Gastroesophageal sphincter (tissue), 4 donors: ENCODE results near the gene SYNE1. TPM values are rescaled to one million over a fixed set of nuclear protein-coding genes. Genes with fewer than 3 reads are reported as not detected.

Experiments used
- ATAC-seq: fragments of 150-250 bp; one replicate; pipeline ENCODE4 v1.9.1; 2016; ENCODE audit warnings: mild to moderate bottlenecking, moderate library complexity
- H3K27ac ChIP-seq, 4 donors: fragments of 200-600 bp; sonication (generic) in 3 of 4; 1 replicate in 3 of 4; 2 replicates in 1 of 4; pipeline ENCODE4 v1.5.1; 2016 to 2019
- H3K27me3 ChIP-seq: fragments of 200-600 bp; sonication (generic); one replicate; pipeline ENCODE4 v1.5.1; 2019
- H3K36me3 ChIP-seq, 2 donors: fragments of 200-600 bp; sonication (generic); one replicate each; pipeline ENCODE4 v1.5.1; 2019; ENCODE audit warnings: control low read depth in 1 of 2
- H3K4me1 ChIP-seq, 3 donors: fragments of 200-600 bp; sonication (generic); 1 replicate in 2 of 3; 2 replicates in 1 of 3; pipeline ENCODE4 v1.5.1; 2016 to 2019; ENCODE audit warnings: control low read depth in 2 of 3
- H3K4me3 ChIP-seq, 2 donors: fragments of 200-600 bp; sonication (generic); one replicate each; pipeline ENCODE4 v1.5.1; 2019; ENCODE audit warnings: mild to moderate bottlenecking in 1 of 2, moderate library complexity in 1 of 2
- H3K9me3 ChIP-seq, 3 donors: fragments of 200-600 bp; sonication (generic); one replicate each; pipeline ENCODE4 v1.5.1; 2017 to 2019; ENCODE audit warnings: control low read depth in 2 of 3
- EP300 ChIP-seq: sonication (generic); formaldehyde crosslinking; IDR thresholded peaks from one replicate; pipeline ENCODE4 v1.6.1; 2017; ENCODE audit warnings: antibody characterized with exemption, mild to moderate bottlenecking
- POLR2A ChIP-seq, 2 donors: fragments of 450-650 bp; IDR thresholded peaks; one replicate each; pipeline ENCODE4 v1.6.1; 2017; ENCODE audit warnings: antibody characterized with exemption in 2 of 2, mild to moderate bottlenecking in 2 of 2, moderate library complexity in 1 of 2
- POLR2AphosphoS5 ChIP-seq: sonication (generic); formaldehyde crosslinking; IDR thresholded peaks from one replicate; pipeline ENCODE4 v1.6.1; 2017; ENCODE audit warnings: antibody characterized with exemption
- WGBS, 2 donors: methylation state at CpG; one replicate each; pipeline ENCODE4 v1.1.5; 2018; ENCODE audit warnings: low coverage in 1 of 2; 5-methylcytosine and 5-hydroxymethylcytosine counted together
- total RNA-seq, 4 donors: library from RNA; depleted of rRNA; stranded (reverse); fragments of >200 nt; gene quantifications; one replicate each; pipeline ENCODE4 v1.1.0, GENCODE V29; 2016
- TF ChIP-seq, protein P1 (sequence below), 4 experiments: fragments of 200-600 bp in 2 of 4; fragments of 450-650 bp in 2 of 4; sonication (generic) in 1 of 4; IDR thresholded peaks; one replicate each; pipeline ENCODE4 v1.5.1; 2017 to 2019; ENCODE audit warnings: antibody characterized with exemption in 4 of 4, mild to moderate bottlenecking in 2 of 4, moderate library complexity in 2 of 4

Gene SYNE1
- total RNA-seq, 4 donors from 2014 or later, result 160 to 268 (median 215) TPM

DNA sequence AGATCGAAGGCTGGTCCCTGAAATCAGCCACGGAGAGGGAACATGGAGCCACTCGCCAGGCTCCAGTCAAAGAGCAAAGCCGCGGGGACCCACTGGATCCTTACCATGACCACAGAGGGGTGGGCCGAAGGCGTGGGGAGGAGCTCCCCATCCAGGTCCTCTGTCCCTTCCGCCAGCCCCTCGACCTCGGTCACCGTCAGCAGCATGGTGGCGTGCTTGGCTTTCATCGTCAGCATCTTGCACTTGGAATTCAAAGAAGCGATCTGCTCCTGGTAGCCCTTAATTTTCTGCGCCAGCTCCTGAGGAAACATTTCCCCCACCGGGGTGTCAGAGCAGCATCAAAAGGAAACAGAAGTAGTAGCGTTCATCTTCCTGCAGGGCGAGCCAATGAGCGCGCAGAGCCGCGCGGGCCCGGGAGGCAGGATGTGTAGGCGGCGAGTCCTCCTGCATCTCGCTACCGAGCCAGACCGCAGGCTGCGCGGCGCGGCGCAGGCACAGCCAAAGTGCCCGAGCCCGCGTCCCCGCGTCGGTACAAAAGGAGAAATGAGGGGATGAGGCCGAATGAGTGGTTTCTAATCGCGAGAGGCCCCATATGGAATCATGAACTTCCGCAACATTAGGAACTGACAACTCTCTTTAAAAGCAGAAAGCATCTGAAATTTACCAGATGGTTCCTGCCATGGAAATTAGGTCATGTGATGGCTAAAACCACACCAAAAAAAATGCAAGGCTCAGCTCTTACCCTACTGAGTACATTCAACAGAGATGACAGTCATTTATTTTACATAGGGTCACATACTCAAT is 335.2 kb downstream of the SYNE1 start:
- H3K4me1 ChIP-seq, result peaks cover 0 to 35% (median 3%) of the 10 kb centered on the region in 3 donors
- peak overlapping the region; percentile 58 to 59 for H3K4me3 ChIP-seq
- peak in 1 of 2 donors; percentile 39 for TF ChIP-seq POLR2A (IDR thresholded peaks at IDR 0.05)
- TF ChIP-seq POLR2AphosphoS5, result peak; percentile 42
- no peak for TF ChIP-seq EP300
- TF ChIP-seq, protein P1, sequence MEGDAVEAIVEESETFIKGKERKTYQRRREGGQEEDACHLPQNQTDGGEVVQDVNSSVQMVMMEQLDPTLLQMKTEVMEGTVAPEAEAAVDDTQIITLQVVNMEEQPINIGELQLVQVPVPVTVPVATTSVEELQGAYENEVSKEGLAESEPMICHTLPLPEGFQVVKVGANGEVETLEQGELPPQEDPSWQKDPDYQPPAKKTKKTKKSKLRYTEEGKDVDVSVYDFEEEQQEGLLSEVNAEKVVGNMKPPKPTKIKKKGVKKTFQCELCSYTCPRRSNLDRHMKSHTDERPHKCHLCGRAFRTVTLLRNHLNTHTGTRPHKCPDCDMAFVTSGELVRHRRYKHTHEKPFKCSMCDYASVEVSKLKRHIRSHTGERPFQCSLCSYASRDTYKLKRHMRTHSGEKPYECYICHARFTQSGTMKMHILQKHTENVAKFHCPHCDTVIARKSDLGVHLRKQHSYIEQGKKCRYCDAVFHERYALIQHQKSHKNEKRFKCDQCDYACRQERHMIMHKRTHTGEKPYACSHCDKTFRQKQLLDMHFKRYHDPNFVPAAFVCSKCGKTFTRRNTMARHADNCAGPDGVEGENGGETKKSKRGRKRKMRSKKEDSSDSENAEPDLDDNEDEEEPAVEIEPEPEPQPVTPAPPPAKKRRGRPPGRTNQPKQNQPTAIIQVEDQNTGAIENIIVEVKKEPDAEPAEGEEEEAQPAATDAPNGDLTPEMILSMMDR (IDR thresholded peaks at IDR 0.05), result peak; percentile 54 to 76 (median 69)
- peak; percentile 95 for ATAC-seq
- H3K36me3 ChIP-seq, result peaks cover 0 to 12% of the 10 kb centered on the region in 2 donors
- H3K27me3 ChIP-seq, result no peaks in the 10 kb centered on the region
- no peaks in the 10 kb centered on the region for H3K9me3 ChIP-seq
- 0 to 2% methylated on average over 4 to 24 of the region's 44 CpGs for WGBS, 2 donors
- peak overlapping the region; percentile 75 to 86 (median 84) for H3K27ac ChIP-seq

DNA sequence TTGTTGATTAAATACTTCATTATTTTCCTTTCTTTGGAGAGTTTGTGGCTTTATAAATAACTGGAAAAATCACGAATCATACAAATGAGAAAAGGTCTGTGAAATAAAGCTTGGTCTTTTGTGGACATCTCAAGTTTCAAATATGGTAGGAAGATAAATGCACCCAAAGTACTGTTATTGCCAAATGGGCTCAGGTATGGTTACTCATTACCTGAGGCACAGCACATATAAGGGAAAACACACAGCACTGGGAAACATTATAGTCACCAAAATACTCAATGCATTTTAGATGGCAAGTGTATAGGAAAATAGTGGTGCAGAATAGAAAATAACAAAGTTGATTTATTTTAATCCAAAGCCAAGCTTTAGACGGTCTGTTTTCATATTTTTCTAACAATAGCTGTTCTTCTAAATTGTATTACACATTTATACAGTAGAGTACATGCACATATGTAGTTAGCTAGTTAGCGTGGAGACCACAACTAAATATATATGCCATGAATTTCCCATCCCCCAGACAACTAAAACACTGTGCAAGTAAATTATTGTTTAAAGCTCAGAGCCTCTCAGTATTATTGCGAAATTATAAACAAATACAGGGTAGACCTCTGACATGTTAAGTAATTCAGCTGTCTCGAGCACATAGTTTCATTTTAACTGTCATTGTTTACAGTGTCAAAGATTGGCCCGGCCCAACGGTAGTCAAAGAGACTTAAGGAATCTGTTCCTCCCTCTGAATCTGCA is 336.0 kb downstream of the SYNE1 start:
- H3K27ac ChIP-seq, result peak overlapping the region; percentile 75 to 86 (median 84)
- peaks cover 0 to 43% (median 3%) of the 10 kb centered on the region in 3 donors for H3K4me1 ChIP-seq
- peak overlapping the region; percentile 58 to 59 for H3K4me3 ChIP-seq
- TF ChIP-seq POLR2AphosphoS5, result peak; percentile 40
- TF ChIP-seq, protein P1 (IDR thresholded peaks at IDR 0.05), result no peak
- no peaks in the 10 kb centered on the region for H3K27me3 ChIP-seq
- H3K9me3 ChIP-seq, result no peaks in the 10 kb centered on the region
- WGBS, 2 donors, result 20 to 23% methylated on average over 5 to 7 of the region's 7 CpGs
- peaks cover 0 to 12% of the 10 kb centered on the region in 2 donors for H3K36me3 ChIP-seq
- peak; percentile 70 for ATAC-seq

DNA sequence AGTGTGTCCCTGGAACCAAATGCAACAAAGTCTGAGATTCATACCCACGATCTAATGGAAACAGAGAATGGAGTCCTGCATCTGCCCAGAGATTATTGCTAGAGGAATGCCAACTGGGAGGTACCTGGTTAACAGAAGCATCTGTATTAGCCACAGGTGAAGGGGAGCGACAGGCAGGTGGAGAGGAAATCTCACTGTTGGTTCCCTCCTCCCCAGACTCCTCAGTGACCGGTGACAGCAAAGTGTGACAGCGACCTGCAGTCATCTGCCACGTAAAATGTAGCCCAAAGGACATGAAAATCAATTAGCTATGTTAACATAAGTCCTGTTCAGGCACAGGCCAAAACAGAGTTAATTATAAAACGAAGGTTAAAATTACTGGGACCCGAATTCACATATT is 336.6 kb downstream of the SYNE1 start:
- TF ChIP-seq POLR2AphosphoS5, result no peak
- H3K4me1 ChIP-seq, result peaks cover 0 to 49% (median 3%) of the 10 kb centered on the region in 3 donors
- 72 to 82% methylated on average over 5 to 6 of the region's 7 CpGs for WGBS, 2 donors
- peak overlapping the region in 1 of 2 donors; percentile 59 for H3K4me3 ChIP-seq
- H3K36me3 ChIP-seq, result peaks cover 0 to 12% of the 10 kb centered on the region in 2 donors
- no peak for ATAC-seq
- H3K9me3 ChIP-seq, result no peaks in the 10 kb centered on the region
- H3K27ac ChIP-seq, result peak overlapping the region in 3 of 4 donors; percentile 33 to 86 (median 83)
- no peaks in the 10 kb centered on the region for H3K27me3 ChIP-seq

DNA sequence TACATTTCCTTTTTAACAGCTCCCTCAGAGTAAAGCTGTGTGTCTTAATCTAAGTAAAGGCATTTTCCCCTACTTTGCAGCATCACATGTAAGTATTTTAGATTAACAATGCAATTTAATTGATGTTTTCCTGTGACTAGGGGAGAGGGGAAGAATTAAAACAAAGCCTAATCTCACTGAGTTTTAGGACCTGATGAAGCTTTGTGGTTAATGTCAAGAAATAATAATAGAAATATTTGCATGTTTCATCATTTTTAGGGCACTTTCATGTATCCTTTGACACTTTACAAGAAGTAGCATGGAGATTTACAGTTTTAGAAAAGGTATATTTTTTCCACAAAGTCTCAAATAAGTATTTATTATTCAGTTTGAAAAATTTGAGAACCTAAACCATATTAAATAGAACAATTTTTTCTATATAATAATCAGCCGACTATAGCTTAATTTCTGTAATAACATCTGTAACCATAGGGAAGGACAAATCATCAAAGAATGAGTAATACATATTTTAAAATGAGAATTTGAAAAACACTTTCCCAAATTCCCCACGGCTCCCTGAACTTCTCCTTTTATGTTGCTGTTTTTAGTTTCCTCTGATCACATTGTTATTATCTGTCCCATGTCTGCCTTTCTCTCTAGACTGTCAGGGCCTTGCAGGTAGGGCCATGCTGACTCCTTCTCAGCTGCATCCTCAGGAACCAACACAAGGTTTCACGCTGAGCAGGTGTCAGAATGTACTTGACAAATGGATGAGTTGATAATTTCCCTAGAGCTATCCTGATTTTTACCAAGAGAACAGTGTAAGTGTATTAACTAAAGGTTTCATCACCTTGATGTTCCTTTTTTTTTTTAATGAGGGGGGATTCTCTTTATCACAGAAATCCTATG is 338.1 kb downstream of the SYNE1 start:
- H3K9me3 ChIP-seq, result no peaks in the 10 kb centered on the region
- no peaks in the 10 kb centered on the region for H3K27me3 ChIP-seq
- WGBS, 2 donors, result 43 to 70% methylated on average over 3 of the region's 3 CpGs
- peaks cover 0 to 2% of the 10 kb centered on the region in 2 donors for H3K36me3 ChIP-seq
- H3K27ac ChIP-seq, result peak overlapping the region in 2 of 4 donors; percentile 6 to 35
- TF ChIP-seq POLR2AphosphoS5, result no peak
- TF ChIP-seq POLR2A (IDR thresholded peaks at IDR 0.05), result no peak
- no peak for TF ChIP-seq EP300
- TF ChIP-seq, protein P1 (IDR thresholded peaks at IDR 0.05), result no peak
- H3K4me1 ChIP-seq, result peaks cover 0 to 49% (median 3%) of the 10 kb centered on the region in 3 donors
- ATAC-seq, result no peak
- no peak overlapping the region for H3K4me3 ChIP-seq
